Measurements from ENCODE around the gene MBOAT7.

MBOAT7 gene

GRCh38 chr19:54179921-54180461 is 9.4 kb downstream of the MBOAT7 start:
- Mint-ChIP-seq H3K4me1 (peaks cover 17% of the 10 kb centered on the region), H3K9me3 (no peaks in the 10 kb centered on the region), H3K27ac (peak overlapping the region; percentile 98), H3K4me3 (no peak overlapping the region), H3K36me3 (ENCODE audit: low read depth) (peaks cover 29% of the 10 kb centered on the region), H3K27me3 (ENCODE audit: low read depth, poor library complexity) (no peaks in the 10 kb centered on the region)
- DNase-seq, result peak; percentile 79
- peak; percentile 63 for TF ChIP-seq CTCF (IDR thresholded peaks at IDR 0.05)

GRCh38 chr19:54179262-54179852 is 10.0 kb downstream of the MBOAT7 start:
- H3K27ac Mint-ChIP-seq, result peak overlapping the region; percentile 98
- H3K4me3 Mint-ChIP-seq, result no peak overlapping the region
- DNase-seq, result no peak
- peaks cover 28% of the 10 kb centered on the region for H3K36me3 Mint-ChIP-seq (ENCODE audit: low read depth)
- H3K9me3 Mint-ChIP-seq, result no peaks in the 10 kb centered on the region
- H3K4me1 Mint-ChIP-seq, result peaks cover 23% of the 10 kb centered on the region
- no peak for TF ChIP-seq CTCF (IDR thresholded peaks at IDR 0.05)
- no peaks in the 10 kb centered on the region for H3K27me3 Mint-ChIP-seq (ENCODE audit: low read depth, poor library complexity)

- Mint-ChIP-seq H3K9me3 (no peaks in the 10 kb centered on the region), H3K4me3 (no peak overlapping the region), H3K4me1 (peaks cover 23% of the 10 kb centered on the region), H3K36me3 (ENCODE audit: low read depth) (peaks cover 21% of the 10 kb centered on the region), H3K27me3 (ENCODE audit: low read depth, poor library complexity) (no peaks in the 10 kb centered on the region), H3K27ac (no peak overlapping the region)
- peak; percentile 62 for DNase-seq
- no peak for TF ChIP-seq CTCF (IDR thresholded peaks at IDR 0.05)
Measured at GRCh38 chr19:54178581-54179261, 10.7 kb downstream of the MBOAT7 start.

GRCh38 chr19:54173951-54174834 is 15.2 kb downstream of the MBOAT7 start:
- Mint-ChIP-seq H3K27ac (no peak overlapping the region), H3K27me3 (ENCODE audit: low read depth, poor library complexity) (no peaks in the 10 kb centered on the region), H3K4me3 (no peak overlapping the region), H3K4me1 (peaks cover 23% of the 10 kb centered on the region), H3K36me3 (ENCODE audit: low read depth) (peaks cover 13% of the 10 kb centered on the region), H3K9me3 (no peaks in the 10 kb centered on the region)
- TF ChIP-seq CTCF (IDR thresholded peaks at IDR 0.05), result no peak
- no peak for DNase-seq

- H3K27me3 Mint-ChIP-seq (ENCODE audit: low read depth, poor library complexity), result no peaks in the 10 kb centered on the region
- H3K4me1 Mint-ChIP-seq, result peaks cover 21% of the 10 kb centered on the region
- TF ChIP-seq CTCF (IDR thresholded peaks at IDR 0.05), result no peak
- no peak for DNase-seq
- no peak overlapping the region for H3K27ac Mint-ChIP-seq
- peaks cover 9% of the 10 kb centered on the region for H3K36me3 Mint-ChIP-seq (ENCODE audit: low read depth)
- no peaks in the 10 kb centered on the region for H3K9me3 Mint-ChIP-seq
- no peak overlapping the region for H3K4me3 Mint-ChIP-seq
Measured at GRCh38 chr19:54173359-54173699, 16.1 kb downstream of the MBOAT7 start.
